Liver (tissue), 9 donors: ENCODE results near the gene FRA10AC1. TPM values are rescaled to one million over a fixed set of nuclear protein-coding genes. Genes with fewer than 3 reads are reported as not detected.
"Not testable (repeated sequence)": the region's sequence is repeated elsewhere in the genome, so short reads cannot be mapped to it uniquely, and the experiment has no call there.

Experiments
- DNase-seq: peaks from one replicate; pipeline ENCODE4 v3.0.0-alpha.2; 2017; ENCODE audit warnings: low spot score
- H3K27ac ChIP-seq, 2 donors: one replicate each; pipeline ENCODE4 v1.7.0; 2013; ENCODE audit warnings: inconsistent platforms in 2 of 2, low read length in 2 of 2, control low read depth in 1 of 2, low read depth in 1 of 2, mild to moderate bottlenecking in 1 of 2
- H3K27me3 ChIP-seq, 4 donors: one replicate each; pipeline versions ENCODE4 v1.6.1 to v1.7.0; 2013; ENCODE audit warnings: low read length in 3 of 4, inconsistent platforms in 1 of 4, mild to moderate bottlenecking in 1 of 4, moderate library complexity in 1 of 4; ENCODE audit not compliant: control insufficient read depth in 4 of 4, insufficient read depth in 4 of 4
- H3K36me3 ChIP-seq, 4 donors: one replicate each; pipeline versions ENCODE4 v1.6.1 to v1.7.0; 2013; ENCODE audit warnings: low read length in 3 of 4, mild to moderate bottlenecking in 3 of 4, low read depth in 1 of 4, moderate library complexity in 1 of 4; ENCODE audit not compliant: control insufficient read depth in 4 of 4, insufficient read depth in 3 of 4
- H3K4me1 ChIP-seq, 4 donors: one replicate each; pipeline versions ENCODE4 v1.6.1 to v1.7.0; 2013; ENCODE audit warnings: low read length in 3 of 4, mild to moderate bottlenecking in 3 of 4, moderate library complexity in 1 of 4; ENCODE audit not compliant: control insufficient read depth in 4 of 4, insufficient read depth in 4 of 4
- H3K4me3 ChIP-seq, 3 donors: one replicate each; pipeline versions ENCODE4 v1.6.1 to v1.7.0; 2013; ENCODE audit warnings: low read length in 3 of 3, control low read depth in 1 of 3, low read depth in 1 of 3, mild to moderate bottlenecking in 1 of 3
- H3K9ac ChIP-seq, 2 donors: one replicate each; pipeline ENCODE4 v1.7.0; 2013; ENCODE audit warnings: low read length in 2 of 2, mild to moderate bottlenecking in 2 of 2, moderate library complexity in 2 of 2, control low read depth in 1 of 2, low read depth in 1 of 2
- H3K9me3 ChIP-seq, 4 donors: one replicate each; pipeline versions ENCODE4 v1.6.1 to v1.7.0; 2013; ENCODE audit warnings: low read length in 3 of 4; ENCODE audit not compliant: control insufficient read depth in 4 of 4
- ATF3 ChIP-seq: IDR thresholded peaks from 2 replicates; pipeline ENCODE4 v1.6.1; 2016; ENCODE audit warnings: antibody characterized with exemption
- EGR1 ChIP-seq, 2 donors: IDR thresholded peaks; 2 replicates each; pipeline ENCODE4 v1.6.1; 2016 to 2018; ENCODE audit warnings: antibody characterized with exemption in 2 of 2, low read depth in 2 of 2
- FOXA1 ChIP-seq: IDR thresholded peaks from 2 replicates; pipeline ENCODE4 v1.6.1; 2016; ENCODE audit warnings: antibody characterized with exemption
- GABPA ChIP-seq, 2 donors: IDR thresholded peaks in 1 of 2; conservative IDR thresholded peaks in 1 of 2; 2 replicates each; pipeline ENCODE4 v1.6.1; 2016; ENCODE audit warnings: antibody characterized with exemption in 2 of 2, mild to moderate bottlenecking in 1 of 2, moderate library complexity in 1 of 2
- HNF4A ChIP-seq, 2 donors: conservative IDR thresholded peaks; 2 replicates each; pipeline ENCODE4 v1.6.1; 2016; ENCODE audit warnings: antibody characterized with exemption in 2 of 2, mild to moderate bottlenecking in 2 of 2
- HNF4G ChIP-seq: IDR thresholded peaks from 2 replicates; pipeline ENCODE4 v1.6.1; 2016; ENCODE audit warnings: antibody characterized with exemption
- NR2F2 ChIP-seq: IDR thresholded peaks from 2 replicates; pipeline ENCODE4 v1.6.1; 2016; ENCODE audit warnings: antibody characterized with exemption
- RAD21 ChIP-seq, 2 donors: IDR thresholded peaks; 2 replicates each; pipeline ENCODE4 v1.6.1; 2016; ENCODE audit warnings: antibody characterized with exemption in 2 of 2, mild to moderate bottlenecking in 2 of 2
- REST ChIP-seq: IDR thresholded peaks from 2 replicates; pipeline ENCODE4 v1.6.1; 2016; ENCODE audit warnings: antibody characterized with exemption, mild to moderate bottlenecking
- SP1 ChIP-seq: IDR thresholded peaks from 2 replicates; pipeline ENCODE4 v1.6.1; 2018; ENCODE audit warnings: antibody characterized with exemption, mild to moderate bottlenecking
- TAF1 ChIP-seq: conservative IDR thresholded peaks from 2 replicates; pipeline ENCODE4 v1.6.1; 2016; ENCODE audit warnings: antibody characterized with exemption, mild to moderate bottlenecking
- YY1 ChIP-seq: IDR thresholded peaks from 2 replicates; pipeline ENCODE4 v1.6.1; 2016; ENCODE audit warnings: antibody characterized with exemption, mild to moderate bottlenecking
- ZBTB33 ChIP-seq: IDR thresholded peaks from 2 replicates; pipeline ENCODE4 v1.6.1; 2016; ENCODE audit warnings: antibody characterized with exemption
- WGBS: extraction: QIAGEN DNeasy Blood & Tissue Kit; methylation state at CpG from one replicate; pipeline ENCODE4 v1.1.7; 2013; 5-methylcytosine and 5-hydroxymethylcytosine counted together
- polyA plus RNA-seq, 2 donors: library from polyadenylated mRNA; stranded (reverse) in 1 of 2; unstranded in 1 of 2; fragments of 200-250 nt in 1 of 2; fragments of >200 nt in 1 of 2; fragmentation: Nextera tagmentation in 1 of 2; extraction: Ambion mirVana in 1 of 2; gene quantifications; one replicate each; pipeline versions ENCODE4 v1.2.1 to v1.2.3, GENCODE V29; 2013 to 2015
- total RNA-seq, 2 donors: library from RNA; depleted of rRNA; stranded (reverse); fragments of >200 nt; gene quantifications; one replicate each; pipeline ENCODE4 v1.2.3, GENCODE V29; 2014
- TF ChIP-seq, protein P1 (sequence below): fragments of 150-350 bp; IDR thresholded peaks from 2 replicates; pipeline ENCODE4 v1.5.1; 2017; ENCODE audit warnings: improper control_type of control experiment, low read depth, low read length; ENCODE audit not compliant: missing input control
- TF ChIP-seq, protein P2 (sequence below): IDR thresholded peaks from 2 replicates; pipeline ENCODE4 v1.6.1; 2016; ENCODE audit warnings: antibody characterized with exemption
- donor health status: healthy.
- donor health status: healthy.
- donor health status: healthy.
- donor health status: healthy.
- donor health status: healthy.

The FRA10AC1 gene
- total and polyA plus RNA-seq, 4 donors: 2.5 to 19.2 (median 5.8) TPM

DNA sequence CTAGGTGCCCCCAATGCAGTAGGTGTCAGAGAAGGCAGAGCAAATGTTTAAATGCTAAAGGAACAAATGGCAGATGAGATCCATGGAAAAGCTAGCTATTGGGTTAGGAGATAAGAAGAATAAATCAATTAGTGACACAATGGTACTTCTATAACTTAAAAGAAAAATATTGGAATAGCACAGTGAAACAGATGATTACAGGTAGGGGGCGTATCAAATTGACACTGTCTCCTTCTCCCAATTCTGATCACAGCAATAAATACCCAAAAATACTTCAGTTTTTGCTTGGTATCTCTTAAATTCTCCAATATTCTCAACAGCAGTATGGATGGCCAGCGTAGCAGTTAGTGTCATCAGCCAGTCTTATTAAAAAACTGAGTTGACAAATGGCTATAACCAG is 5.2 kb downstream of the FRA10AC1 start:
- H3K4me3 ChIP-seq: no peak overlapping the region
- WGBS: 87% methylated on average over 2 of the region's 2 CpGs
- H3K4me1 ChIP-seq: peaks cover 4 to 12% (median 10%) of the 10 kb centered on the region in 4 donors
- H3K36me3 ChIP-seq: peaks cover 1 to 37% (median 23%) of the 10 kb centered on the region in 4 donors
- no peaks in the 10 kb centered on the region for H3K27me3 ChIP-seq
- DNase-seq: no peak
- TF ChIP-seq REST: no peak
- TF ChIP-seq, protein P1, sequence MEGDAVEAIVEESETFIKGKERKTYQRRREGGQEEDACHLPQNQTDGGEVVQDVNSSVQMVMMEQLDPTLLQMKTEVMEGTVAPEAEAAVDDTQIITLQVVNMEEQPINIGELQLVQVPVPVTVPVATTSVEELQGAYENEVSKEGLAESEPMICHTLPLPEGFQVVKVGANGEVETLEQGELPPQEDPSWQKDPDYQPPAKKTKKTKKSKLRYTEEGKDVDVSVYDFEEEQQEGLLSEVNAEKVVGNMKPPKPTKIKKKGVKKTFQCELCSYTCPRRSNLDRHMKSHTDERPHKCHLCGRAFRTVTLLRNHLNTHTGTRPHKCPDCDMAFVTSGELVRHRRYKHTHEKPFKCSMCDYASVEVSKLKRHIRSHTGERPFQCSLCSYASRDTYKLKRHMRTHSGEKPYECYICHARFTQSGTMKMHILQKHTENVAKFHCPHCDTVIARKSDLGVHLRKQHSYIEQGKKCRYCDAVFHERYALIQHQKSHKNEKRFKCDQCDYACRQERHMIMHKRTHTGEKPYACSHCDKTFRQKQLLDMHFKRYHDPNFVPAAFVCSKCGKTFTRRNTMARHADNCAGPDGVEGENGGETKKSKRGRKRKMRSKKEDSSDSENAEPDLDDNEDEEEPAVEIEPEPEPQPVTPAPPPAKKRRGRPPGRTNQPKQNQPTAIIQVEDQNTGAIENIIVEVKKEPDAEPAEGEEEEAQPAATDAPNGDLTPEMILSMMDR: no peak
- TF ChIP-seq SP1: no peak
- TF ChIP-seq, protein P2, sequence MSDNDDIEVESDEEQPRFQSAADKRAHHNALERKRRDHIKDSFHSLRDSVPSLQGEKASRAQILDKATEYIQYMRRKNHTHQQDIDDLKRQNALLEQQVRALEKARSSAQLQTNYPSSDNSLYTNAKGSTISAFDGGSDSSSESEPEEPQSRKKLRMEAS: no peak
- no peak for TF ChIP-seq ATF3
- no peak for TF ChIP-seq RAD21 (IDR thresholded peaks at IDR 0.05)
- no peaks in the 10 kb centered on the region for H3K9me3 ChIP-seq
- H3K27ac ChIP-seq: no peak overlapping the region
- H3K9ac ChIP-seq: no peak overlapping the region

DNA sequence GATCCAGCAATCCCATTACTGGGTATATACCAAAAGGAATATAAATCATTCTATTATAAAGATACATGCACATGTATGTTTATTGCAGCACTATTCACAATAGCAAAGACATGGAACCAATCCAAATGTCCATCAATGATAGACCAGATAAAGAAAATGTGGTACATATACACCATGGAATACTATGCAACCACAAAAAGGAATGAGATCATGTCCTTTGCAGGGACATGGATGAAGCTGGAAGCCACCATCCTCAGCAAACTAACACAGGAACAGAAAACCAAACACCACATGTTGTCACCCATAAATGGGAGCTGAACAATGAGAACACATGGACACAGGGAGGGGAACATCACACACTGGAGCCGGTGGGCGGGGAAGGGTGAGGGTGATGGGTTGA is 5.8 kb downstream of the FRA10AC1 start:
- not testable (repeated sequence) for H3K4me1 ChIP-seq, H3K27ac ChIP-seq, DNase-seq, H3K27me3 ChIP-seq, H3K4me3 ChIP-seq, H3K9ac ChIP-seq, H3K9me3 ChIP-seq
- 98% methylated on average over 2 of the region's 2 CpGs for WGBS
- H3K36me3 ChIP-seq: peaks cover 1 to 42% (median 26%) of the 10 kb centered on the region in 4 donors

DNA sequence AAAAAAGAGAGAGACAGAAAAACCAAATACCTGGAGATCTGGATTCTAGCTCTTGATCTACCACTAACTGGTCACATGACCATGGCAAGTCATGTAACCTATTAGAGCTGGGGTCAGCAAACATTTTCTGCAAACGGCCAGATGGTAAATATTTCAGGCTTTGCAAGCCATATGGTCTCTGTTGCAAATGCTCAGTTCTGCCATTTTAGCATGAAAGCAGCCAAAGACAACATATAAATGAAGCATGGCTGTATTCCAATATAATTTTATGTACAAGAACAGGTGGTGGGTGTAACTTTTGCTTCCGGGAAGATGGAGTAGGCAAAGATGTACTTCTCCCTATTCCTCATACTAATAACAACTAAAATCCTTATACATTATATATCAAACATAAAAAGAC is 6.7 kb downstream of the FRA10AC1 start:
- Histone ChIP-seq H3K9ac (no peak overlapping the region), H3K27ac (no peak overlapping the region), H3K4me1 (peaks cover 0 to under 1% (median 0%) of the 10 kb centered on the region in 4 donors), H3K36me3 (peaks cover 1 to 42% (median 30%) of the 10 kb centered on the region in 4 donors), H3K4me3 (no peak overlapping the region), H3K9me3 (no peaks in the 10 kb centered on the region), H3K27me3 (no peaks in the 10 kb centered on the region)
- no peak for DNase-seq
- WGBS: 66% methylated on average over 2 of the region's 2 CpGs
- no peak for TF ChIP-seq TAF1
- TF ChIP-seq SP1: no peak
- TF ChIP-seq HNF4A (conservative IDR thresholded peaks at IDR 0.05): no peak
- TF ChIP-seq ZBTB33: no peak
- no peak for TF ChIP-seq RAD21 (IDR thresholded peaks at IDR 0.05)
- TF ChIP-seq EGR1 (IDR thresholded peaks at IDR 0.05; ENCODE audit: low read depth in 2 of 2): no peak
- TF ChIP-seq YY1: no peak
- no peak for TF ChIP-seq GABPA (IDR thresholded peaks at IDR 0.05 in 1 of 2, conservative IDR thresholded peaks at IDR 0.05 in 1 of 2)
- TF ChIP-seq NR2F2: no peak
- TF ChIP-seq HNF4G: no peak
- no peak for TF ChIP-seq ATF3
- no peak for TF ChIP-seq FOXA1
- TF ChIP-seq, protein P2: no peak
